T-cell (primary cell): ENCODE data around the gene LIPE. TPM values are rescaled to one million over a fixed set of nuclear protein-coding genes. Genes with fewer than 3 reads are reported as not detected.
"Not testable (repeated sequence)": the region's sequence is repeated elsewhere in the genome, so short reads cannot be mapped to it uniquely, and the experiment has no call there.

Experiments used
- ATAC-seq, 4 experiments: fragments of 200-7000 bp in 3 of 4; fragments of 150-1000 bp in 1 of 4; cut with Tn5 transposase; replicated peaks in 1 of 4; 1 replicate in 3 of 4; 2 replicates in 1 of 4; pipeline ENCODE4 v1.10.0; 2021; ENCODE audit warnings: moderate library complexity in 3 of 4, mild to moderate bottlenecking in 2 of 4, moderate number of reproducible peaks in 1 of 4
- CTCF ChIA-PET, 2 donors: fragments of 300-600 bp; sonication (Branson Sonifier 250); formaldehyde crosslinking; loops; one replicate each; lab custom pipeline; 2022; ENCODE audit warnings: antibody characterized with exemption in 2 of 2; lab: Charles Lee
- POLR2A ChIA-PET, 2 donors: fragments of 300-600 bp; sonication (Branson Sonifier 250); formaldehyde crosslinking; loops; one replicate each; lab custom pipeline; 2022; ENCODE audit warnings: antibody characterized with exemption in 2 of 2; lab: Charles Lee
- DNase-seq, 35 experiments: peaks; one replicate each; pipeline versions ENCODE4 v3.0.0 to v3.0.0-alpha.2; 2013 to 2023
- H3K27ac ChIP-seq: one replicate; pipeline ENCODE4 v1.5.1; 2013; ENCODE audit warnings: low read length
- H3K27me3 ChIP-seq, 2 experiments: replicated peaks in 1 of 2; 1 replicate in 1 of 2; 2 replicates in 1 of 2; pipeline versions ENCODE4 v1.6.1 to v1.7.0; 2013; ENCODE audit warnings: low read length in 1 of 2, mixed read lengths in 1 of 2; ENCODE audit not compliant: control insufficient read depth in 2 of 2, insufficient read depth in 2 of 2; ENCODE audit errors: extremely low read depth in 1 of 2
- H3K36me3 ChIP-seq, 2 donors: 1 replicate in 1 of 2; 2 replicates in 1 of 2; pipeline versions ENCODE4 v1.6.1 to v1.7.0; 2013; ENCODE audit warnings: low read length in 1 of 2; ENCODE audit not compliant: control insufficient read depth in 2 of 2, insufficient read depth in 1 of 2; ENCODE audit errors: extremely low read depth in 1 of 2
- H3K4me1 ChIP-seq, 2 experiments: 1 replicate in 1 of 2; 2 replicates in 1 of 2; pipeline versions ENCODE4 v1.6.1 to v1.7.0; 2013; ENCODE audit warnings: low read length in 2 of 2, mixed read lengths in 1 of 2; ENCODE audit not compliant: insufficient read depth in 2 of 2, control insufficient read depth in 1 of 2; ENCODE audit errors: extremely low read depth in 1 of 2
- H3K4me3 ChIP-seq, 2 donors: 1 replicate in 1 of 2; 2 replicates in 1 of 2; pipeline versions ENCODE4 v1.5.1 to v1.7.0; 2013; ENCODE audit warnings: mild to moderate bottlenecking in 2 of 2, low read length in 1 of 2, moderate library complexity in 1 of 2; ENCODE audit not compliant: control insufficient read depth in 1 of 2; ENCODE audit errors: extremely low read depth in 1 of 2
- H3K9me3 ChIP-seq: 2 replicates; pipeline ENCODE4 v1.7.0; 2013
- H3K27ac Mint-ChIP-seq, 2 donors: one replicate each; pipeline ENCODE4 v1.8.0; 2020 to 2021; ENCODE audit warnings: mild to moderate bottlenecking in 2 of 2, mixed read lengths in 2 of 2
- H3K27me3 Mint-ChIP-seq, 2 donors: one replicate each; pipeline ENCODE4 v1.8.0; 2021 to 2022; ENCODE audit warnings: mixed read lengths in 2 of 2
- H3K36me3 Mint-ChIP-seq: one replicate; pipeline ENCODE4 v1.8.0; 2021; ENCODE audit warnings: mixed read lengths
- H3K4me1 Mint-ChIP-seq, 3 donors: one replicate each; pipeline ENCODE4 v1.8.0; 2020 to 2022; ENCODE audit warnings: mixed read lengths in 3 of 3, mild to moderate bottlenecking in 1 of 3
- H3K4me3 Mint-ChIP-seq, 3 donors: one replicate each; pipeline ENCODE4 v1.8.0; 2020 to 2022; ENCODE audit warnings: mild to moderate bottlenecking in 3 of 3, mixed read lengths in 3 of 3, moderate library complexity in 3 of 3
- H3K9me3 Mint-ChIP-seq, 3 donors: one replicate each; pipeline ENCODE4 v1.8.0; 2020 to 2022; ENCODE audit warnings: mixed read lengths in 3 of 3
- WGBS: methylation state at CpG from one replicate; pipeline ENCODE4 v1.1.5; 2013; ENCODE audit warnings: missing lambda C conversion rate; ENCODE audit not compliant: insufficient coverage; 5-methylcytosine and 5-hydroxymethylcytosine counted together
- total RNA-seq, 35 experiments: library from RNA in 6 of 35; stranded (reverse) in 6 of 35; fragments of 120-200 nt in 1 of 35; gene quantifications; one replicate each; pipeline versions ENCODE4 v1.2.1 to v1.2.4 and lab custom pipeline; 2013 to 2026

LIPE gene
- total RNA-seq, 5 donors from 2014 or later (not counting 1 experiment from before 2014, with no cell fraction given) = 16.2 to 44.4 (median 34.8) TPM

DNA sequence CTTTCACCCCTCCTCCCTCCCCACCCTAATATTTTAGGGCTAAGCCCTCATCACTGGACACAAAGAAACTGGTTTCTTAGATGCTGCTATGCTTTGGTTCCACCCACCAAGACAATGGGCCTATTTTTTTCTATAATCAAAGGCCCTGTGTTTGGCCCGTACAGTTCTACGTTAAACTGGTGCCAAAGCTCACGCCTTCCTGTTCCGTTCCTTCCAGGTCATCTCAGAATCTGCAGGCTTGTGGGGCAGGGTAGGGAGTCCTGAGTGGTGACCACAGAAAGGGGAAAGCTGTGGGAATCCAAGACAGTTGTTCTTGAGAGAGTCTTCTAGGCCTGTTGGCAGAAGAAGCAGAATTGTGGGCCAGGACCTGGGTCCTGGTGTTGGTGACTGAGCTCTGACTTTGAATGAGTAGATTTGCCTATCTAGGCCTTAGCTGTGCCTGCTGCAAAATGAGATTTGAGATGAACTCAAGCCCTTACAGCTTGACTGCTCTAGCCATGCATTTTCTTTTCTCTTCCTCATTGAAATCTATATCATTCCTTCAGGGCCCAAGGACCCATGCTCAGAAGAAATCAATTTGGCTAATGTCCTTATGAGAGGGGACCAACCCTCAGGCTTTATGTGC is 34.6 kb upstream of the LIPE start:
- peaks cover 5 to 12% (median 5%) of the 10 kb centered on the region in 3 donors for H3K4me1 Mint-ChIP-seq
- WGBS = 100% methylated on average over 4 of the region's 4 CpGs
- no peak overlapping the region for H3K4me3 Mint-ChIP-seq
- H3K27me3 Mint-ChIP-seq = no peaks in the 10 kb centered on the region
- no peaks in the 10 kb centered on the region for H3K36me3 Mint-ChIP-seq
- H3K27me3 ChIP-seq = peaks cover 0 to 2% of the 10 kb centered on the region in 2 experiments
- ChIA-PET CTCF (no interaction called here), POLR2A (interaction anchor here in 1 of 2 donors (0.5 kb wide), 1 partner anchor 31 kb away, joined by 8 read pairs; no protein-coding TSS in a partner anchor)
- DNase-seq (no peak), ATAC-seq (no peak)
- no peak overlapping the region for H3K4me3 ChIP-seq
- no peaks in the 10 kb centered on the region for H3K9me3 Mint-ChIP-seq
- H3K27ac ChIP-seq = no peak overlapping the region
- no peaks in the 10 kb centered on the region for H3K4me1 ChIP-seq
- H3K27ac Mint-ChIP-seq = no peak overlapping the region
- no peaks in the 10 kb centered on the region for H3K36me3 ChIP-seq
- no peaks in the 10 kb centered on the region for H3K9me3 ChIP-seq

DNA sequence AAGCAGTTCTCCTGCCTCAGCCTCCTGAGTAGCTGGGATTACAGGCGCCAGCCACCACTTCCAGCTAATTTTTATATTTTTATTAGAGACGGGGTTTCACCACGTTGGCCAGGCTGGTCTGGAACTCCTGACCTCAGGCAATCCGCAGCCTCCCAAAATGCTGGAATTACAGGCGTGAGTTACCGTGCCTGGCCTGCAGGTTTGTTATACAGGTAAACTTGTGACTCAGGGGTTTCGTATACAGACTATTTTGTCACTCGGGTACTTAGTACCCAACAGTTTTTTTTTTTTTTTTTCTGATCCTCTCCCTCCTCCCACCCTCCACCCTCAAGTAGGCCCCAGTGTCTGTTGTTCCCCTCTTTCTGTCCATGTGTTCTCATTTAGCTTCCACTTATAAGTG is 34.0 kb upstream of the LIPE start:
- H3K27ac ChIP-seq, H3K4me1 Mint-ChIP-seq, H3K36me3 ChIP-seq, H3K4me3 Mint-ChIP-seq, H3K27me3 Mint-ChIP-seq, POLR2A ChIA-PET, H3K9me3 Mint-ChIP-seq, H3K27me3 ChIP-seq, CTCF ChIA-PET, H3K9me3 ChIP-seq, DNase-seq, H3K4me3 ChIP-seq, H3K27ac Mint-ChIP-seq, H3K4me1 ChIP-seq, H3K36me3 Mint-ChIP-seq, ATAC-seq: not testable (repeated sequence)
- WGBS = 94% methylated on average over 7 of the region's 8 CpGs

DNA sequence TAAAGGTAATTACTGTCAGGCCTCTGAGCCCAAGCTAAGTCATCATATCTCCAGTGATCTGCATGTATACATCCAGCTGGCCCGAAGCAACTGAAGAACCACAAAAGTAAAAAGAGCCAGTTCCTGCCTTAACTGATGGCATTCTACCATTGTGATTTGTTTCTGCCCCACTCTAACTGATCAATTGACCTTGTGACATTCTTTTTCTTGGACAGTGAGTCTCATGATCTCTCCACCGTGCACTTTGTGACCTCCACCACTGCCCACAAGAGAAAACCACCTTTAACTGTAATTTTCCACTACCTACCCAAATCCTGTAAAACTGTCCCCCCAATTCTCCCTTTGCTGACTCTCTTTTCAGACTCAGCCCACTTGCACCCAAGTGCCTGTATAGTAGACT is 32.7 kb upstream of the LIPE start:
- H3K4me1 Mint-ChIP-seq = peaks cover 3 to 9% (median 3%) of the 10 kb centered on the region in 3 donors
- no peak overlapping the region for H3K4me3 ChIP-seq
- ChIA-PET CTCF (interaction anchor here in 1 of 2 donors (1.9 kb wide), 1 partner anchor 10 kb away, joined by 6 read pairs; no protein-coding TSS in a partner anchor), POLR2A (no interaction called here)
- H3K4me3 Mint-ChIP-seq = no peak overlapping the region
- H3K27ac ChIP-seq = no peak overlapping the region
- peaks cover 0 to 3% of the 10 kb centered on the region in 2 donors for H3K27me3 Mint-ChIP-seq
- no peaks in the 10 kb centered on the region for H3K36me3 ChIP-seq
- H3K4me1 ChIP-seq = no peaks in the 10 kb centered on the region
- 58% methylated on average over 2 of the region's 2 CpGs for WGBS
- H3K27me3 ChIP-seq = peaks cover 0 to 2% of the 10 kb centered on the region in 2 experiments
- H3K9me3 Mint-ChIP-seq = no peaks in the 10 kb centered on the region
- H3K27ac Mint-ChIP-seq = no peak overlapping the region
- no peaks in the 10 kb centered on the region for H3K9me3 ChIP-seq
- ATAC-seq = no peak
- no peak for DNase-seq
- no peaks in the 10 kb centered on the region for H3K36me3 Mint-ChIP-seq

DNA sequence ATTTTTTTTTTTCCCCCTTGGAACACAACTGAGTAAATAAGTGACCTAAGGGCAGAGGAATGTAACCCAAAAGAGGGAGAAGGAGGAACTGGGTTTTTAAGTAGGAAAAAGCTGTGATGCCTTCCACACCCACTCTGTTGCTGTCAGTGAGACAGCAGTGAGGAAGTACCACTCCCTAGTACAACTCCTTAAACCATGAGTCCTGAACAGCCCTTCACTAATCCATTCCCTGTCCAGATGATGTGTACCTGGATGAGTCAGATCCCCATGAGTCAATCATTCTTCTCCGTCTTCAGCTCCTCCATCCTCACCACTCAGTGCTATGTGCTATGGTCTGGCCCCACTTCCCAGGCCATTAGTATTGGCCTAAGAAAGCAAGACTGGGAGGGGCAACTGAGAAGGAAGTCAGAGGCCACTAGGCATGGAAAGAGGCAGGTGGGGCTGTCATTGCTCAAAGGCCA is 28.5 kb upstream of the LIPE start:
- CTCF ChIA-PET = interaction anchor here in 1 of 2 donors (1.6 kb wide), 1 partner anchor 73 kb away, joined by 5 read pairs; the partner anchor contains the start of gene CEACAM1
- Histone ChIP-seq H3K4me3 (no peak overlapping the region), H3K27me3 (peaks cover 0 to 2% of the 10 kb centered on the region in 2 experiments), H3K36me3 (no peaks in the 10 kb centered on the region), H3K27ac (no peak overlapping the region), H3K9me3 (no peaks in the 10 kb centered on the region), H3K4me1 (peaks cover 0 to 5% of the 10 kb centered on the region in 2 experiments)
- peaks cover 2 to 4% of the 10 kb centered on the region in 2 donors for H3K27me3 Mint-ChIP-seq
- no CpG with 5 or more reads among the region's 1 CpG for WGBS
- ATAC-seq = no peak
- peaks cover 6 to 22% (median 10%) of the 10 kb centered on the region in 3 donors for H3K4me1 Mint-ChIP-seq
- no peaks in the 10 kb centered on the region for H3K36me3 Mint-ChIP-seq
- H3K4me3 Mint-ChIP-seq = no peak overlapping the region
- no peak overlapping the region for H3K27ac Mint-ChIP-seq
- H3K9me3 Mint-ChIP-seq = no peaks in the 10 kb centered on the region
- DNase-seq = no peak
- POLR2A ChIA-PET = no interaction called here

DNA sequence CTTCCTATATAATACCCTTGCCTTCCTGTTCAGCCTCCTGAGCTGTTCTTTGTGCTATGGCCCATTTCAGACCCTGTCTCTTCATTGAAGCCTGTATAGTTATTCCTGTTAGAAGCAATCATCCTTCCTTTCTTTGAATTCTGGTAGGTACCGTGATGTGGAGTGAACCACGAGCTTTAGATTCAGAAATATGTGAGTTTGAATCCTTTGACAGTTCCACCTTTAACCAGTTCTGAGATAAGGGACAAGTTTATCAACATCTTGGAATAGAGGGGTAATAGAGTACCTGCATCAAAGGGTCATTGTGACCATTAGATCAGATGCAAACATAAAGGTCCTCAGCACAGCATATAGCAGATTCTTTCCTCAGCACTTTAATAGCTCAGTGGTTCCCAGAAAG is 27.9 kb upstream of the LIPE start:
- no peak overlapping the region for H3K27ac ChIP-seq
- no peaks in the 10 kb centered on the region for H3K36me3 ChIP-seq
- Mint-ChIP-seq H3K36me3 (no peaks in the 10 kb centered on the region), H3K27me3 (peaks cover 2 to 4% of the 10 kb centered on the region in 2 donors), H3K9me3 (no peaks in the 10 kb centered on the region), H3K27ac (no peak overlapping the region), H3K4me3 (no peak overlapping the region), H3K4me1 (peaks cover 6 to 22% (median 10%) of the 10 kb centered on the region in 3 donors)
- DNase-seq (no peak), ATAC-seq (no peak)
- H3K4me3 ChIP-seq = no peak overlapping the region
- peaks cover 2 to 10% of the 10 kb centered on the region in 2 experiments for H3K4me1 ChIP-seq
- ChIA-PET POLR2A (no interaction called here), CTCF (interaction anchor here (0.8 to 1.6 kb wide), 3 partner anchors 73 to 137 kb away, joined by 3 to 5 read pairs (median 3); partner anchors contain the start of gene CEACAM1 (in 1 of the 2))
- no CpG with 5 or more reads among the region's 2 CpGs for WGBS
- peaks cover 0 to 2% of the 10 kb centered on the region in 2 experiments for H3K27me3 ChIP-seq
- no peaks in the 10 kb centered on the region for H3K9me3 ChIP-seq

DNA sequence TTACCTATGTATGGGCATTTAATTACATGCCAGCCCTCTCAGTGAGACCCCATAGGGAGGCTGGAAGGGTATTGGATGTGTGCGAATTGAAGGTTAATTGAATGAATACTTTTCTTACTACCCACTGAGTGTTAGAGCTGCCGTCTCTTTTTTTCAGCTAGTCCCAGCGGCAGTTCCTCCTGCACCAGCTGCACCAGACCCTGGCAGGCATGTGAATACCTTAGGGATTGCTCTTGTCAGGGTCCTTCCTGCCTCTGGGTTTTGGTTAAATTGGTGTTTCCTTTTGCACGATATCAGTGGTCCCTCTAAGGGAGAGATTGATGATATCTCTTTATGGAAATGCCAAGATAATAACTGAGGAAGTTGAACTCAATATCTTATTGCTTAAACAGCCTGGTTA is 25.4 kb upstream of the LIPE start:
- Histone ChIP-seq H3K27ac (no peak overlapping the region), H3K4me3 (no peak overlapping the region), H3K36me3 (no peaks in the 10 kb centered on the region), H3K27me3 (peaks cover 0 to 2% of the 10 kb centered on the region in 2 experiments), H3K9me3 (no peaks in the 10 kb centered on the region), H3K4me1 (peaks cover 8 to 18% of the 10 kb centered on the region in 2 experiments)
- ATAC-seq = no peak
- Mint-ChIP-seq H3K27ac (no peak overlapping the region), H3K4me1 (peaks cover 6 to 22% (median 10%) of the 10 kb centered on the region in 3 donors), H3K4me3 (no peak overlapping the region), H3K27me3 (peaks cover 2 to 4% of the 10 kb centered on the region in 2 donors), H3K9me3 (no peaks in the 10 kb centered on the region), H3K36me3 (no peaks in the 10 kb centered on the region)
- ChIA-PET POLR2A (no interaction called here), CTCF (interaction anchor here (1.0 to 3.7 kb wide), 3 partner anchors 66 to 76 kb away, joined by 3 to 35 read pairs (median 5); partner anchors contain the start of gene CEACAM1 (in 1 of the 2))
- 100% methylated on average over 1 of the region's 4 CpGs for WGBS
- DNase-seq = no peak
